HL-60 (cell line): ENCODE measurements around the gene CSMD2.

Experiments used
- DNase-seq, 2 experiments: peaks; one replicate each; pipeline ENCODE4 v3.0.0-alpha.2; 2010 to 2020; ENCODE audit warnings: low read depth in 1 of 2, low spot score in 1 of 2
- H3K27ac ChIP-seq: fragments of 250-450 bp; sonication (Bioruptor Pico); replicated peaks from 2 replicates; pipeline ENCODE4 v1.5.1; 2020; ENCODE audit warnings: mild to moderate bottlenecking, moderate library complexity
- H3K27me3 ChIP-seq: fragments of 250-450 bp; sonication (Bioruptor Pico); 2 replicates; pipeline ENCODE4 v1.5.1; 2021; ENCODE audit warnings: mild to moderate bottlenecking, moderate library complexity; ENCODE audit not compliant: insufficient read depth, poor library complexity, severe bottlenecking
- H3K4me3 ChIP-seq: replicated peaks from 2 replicates; pipeline ENCODE4 v1.5.1; 2011; ENCODE audit warnings: mild to moderate bottlenecking, control low read depth, low read length; ENCODE audit not compliant: insufficient read depth
- CTCF ChIP-seq: IDR thresholded peaks from one replicate; pipeline ENCODE4 v1.5.1; 2011; ENCODE audit warnings: low read length, control low read depth, inconsistent platforms; ENCODE audit not compliant: insufficient read depth
- GABPA ChIP-seq: IDR thresholded peaks from 2 replicates; pipeline ENCODE4 v1.6.1; 2012; ENCODE audit warnings: low read depth
- POLR2AphosphoS5 ChIP-seq: IDR thresholded peaks from 2 replicates; pipeline ENCODE4 v1.6.1; 2012; ENCODE audit warnings: low read depth
- SPI1 ChIP-seq: IDR thresholded peaks from 2 replicates; pipeline ENCODE4 v1.6.1; 2012; ENCODE audit warnings: low read depth, mild to moderate bottlenecking, borderline replicate concordance
- TF ChIP-seq, protein P1 (sequence below): IDR thresholded peaks from 2 replicates; pipeline ENCODE4 v1.6.1; 2012; ENCODE audit warnings: low read depth; ENCODE audit not compliant: insufficient replicate concordance

CSMD2 gene

DNA sequence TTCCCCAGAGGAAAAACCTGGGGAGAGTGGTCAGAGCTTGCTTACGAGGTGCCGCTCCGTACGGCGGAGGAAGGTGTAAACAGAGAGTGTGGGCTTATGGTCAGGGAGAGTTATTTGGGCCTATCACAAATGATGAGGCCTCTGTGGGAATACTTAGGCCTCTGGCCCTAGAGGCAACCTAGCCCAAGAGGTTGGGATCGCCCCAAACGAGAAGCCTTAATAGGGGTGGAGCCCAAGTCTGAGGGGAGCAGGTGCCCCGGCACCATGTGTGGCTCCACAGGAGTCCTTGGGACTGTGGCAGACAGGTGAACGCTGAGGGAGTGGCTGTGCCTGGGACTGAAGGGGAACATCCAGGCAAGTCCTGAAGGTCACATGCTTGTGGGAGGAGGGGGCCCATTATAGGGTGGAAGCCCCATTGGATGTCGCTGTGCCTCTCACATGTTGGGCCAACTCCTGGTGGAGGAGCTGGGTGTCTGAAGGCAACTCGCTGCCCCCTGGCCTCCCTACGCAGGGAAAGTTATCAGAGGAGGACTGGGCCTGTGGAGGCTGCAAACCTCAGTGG, 557.5 kb downstream of the CSMD2 start:
- no peak overlapping the region for H3K27ac ChIP-seq
- TF ChIP-seq POLR2AphosphoS5 (no peak), GABPA (no peak), SPI1 (no peak), CTCF (no peak)
- TF ChIP-seq, protein P1, sequence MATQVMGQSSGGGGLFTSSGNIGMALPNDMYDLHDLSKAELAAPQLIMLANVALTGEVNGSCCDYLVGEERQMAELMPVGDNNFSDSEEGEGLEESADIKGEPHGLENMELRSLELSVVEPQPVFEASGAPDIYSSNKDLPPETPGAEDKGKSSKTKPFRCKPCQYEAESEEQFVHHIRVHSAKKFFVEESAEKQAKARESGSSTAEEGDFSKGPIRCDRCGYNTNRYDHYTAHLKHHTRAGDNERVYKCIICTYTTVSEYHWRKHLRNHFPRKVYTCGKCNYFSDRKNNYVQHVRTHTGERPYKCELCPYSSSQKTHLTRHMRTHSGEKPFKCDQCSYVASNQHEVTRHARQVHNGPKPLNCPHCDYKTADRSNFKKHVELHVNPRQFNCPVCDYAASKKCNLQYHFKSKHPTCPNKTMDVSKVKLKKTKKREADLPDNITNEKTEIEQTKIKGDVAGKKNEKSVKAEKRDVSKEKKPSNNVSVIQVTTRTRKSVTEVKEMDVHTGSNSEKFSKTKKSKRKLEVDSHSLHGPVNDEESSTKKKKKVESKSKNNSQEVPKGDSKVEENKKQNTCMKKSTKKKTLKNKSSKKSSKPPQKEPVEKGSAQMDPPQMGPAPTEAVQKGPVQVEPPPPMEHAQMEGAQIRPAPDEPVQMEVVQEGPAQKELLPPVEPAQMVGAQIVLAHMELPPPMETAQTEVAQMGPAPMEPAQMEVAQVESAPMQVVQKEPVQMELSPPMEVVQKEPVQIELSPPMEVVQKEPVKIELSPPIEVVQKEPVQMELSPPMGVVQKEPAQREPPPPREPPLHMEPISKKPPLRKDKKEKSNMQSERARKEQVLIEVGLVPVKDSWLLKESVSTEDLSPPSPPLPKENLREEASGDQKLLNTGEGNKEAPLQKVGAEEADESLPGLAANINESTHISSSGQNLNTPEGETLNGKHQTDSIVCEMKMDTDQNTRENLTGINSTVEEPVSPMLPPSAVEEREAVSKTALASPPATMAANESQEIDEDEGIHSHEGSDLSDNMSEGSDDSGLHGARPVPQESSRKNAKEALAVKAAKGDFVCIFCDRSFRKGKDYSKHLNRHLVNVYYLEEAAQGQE: no peak
- H3K27me3 ChIP-seq: no peaks in the 10 kb centered on the region
- no peak overlapping the region for H3K4me3 ChIP-seq
- no peak for DNase-seq

GRCh38 chr1:33606272-33606671, 558.8 kb downstream of the CSMD2 start:
- TF ChIP-seq POLR2AphosphoS5 (no peak), GABPA (no peak), CTCF (no peak), SPI1 (no peak)
- TF ChIP-seq, protein P1: no peak
- no peak overlapping the region for H3K4me3 ChIP-seq
- no peaks in the 10 kb centered on the region for H3K27me3 ChIP-seq
- no peak for DNase-seq
- H3K27ac ChIP-seq: no peak overlapping the region

DNA sequence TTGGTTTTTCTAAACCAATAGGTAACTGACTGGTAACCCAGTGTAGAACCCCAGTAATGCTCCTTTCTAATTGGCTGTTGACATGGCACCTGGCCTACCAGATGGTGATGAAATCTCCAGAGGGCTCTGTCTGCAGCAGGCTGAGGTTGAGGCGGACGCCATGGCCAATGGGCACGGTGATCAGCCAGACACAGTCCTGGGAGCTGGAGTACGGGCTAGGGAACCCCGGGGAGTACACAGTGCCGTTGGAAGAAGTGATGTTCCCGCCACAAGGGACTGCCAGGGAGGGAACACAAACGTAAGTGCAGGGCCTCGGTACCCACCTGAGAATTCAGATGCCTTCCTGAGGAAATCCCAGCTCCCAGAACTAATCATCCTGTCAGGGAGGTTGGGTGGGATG, 562.8 kb downstream of the CSMD2 start:
- H3K27me3 ChIP-seq: no peaks in the 10 kb centered on the region
- H3K27ac ChIP-seq: no peak overlapping the region
- no peak overlapping the region for H3K4me3 ChIP-seq
- TF ChIP-seq, protein P1: no peak
- no peak for TF ChIP-seq SPI1
- TF ChIP-seq POLR2AphosphoS5: no peak
- no peak for TF ChIP-seq GABPA
- TF ChIP-seq CTCF: no peak
- no peak for DNase-seq
